NCI-H345 treated with DMSO at 0.1 percent for 48 hours (cell line): ENCODE data around the gene KAT6B.
A peak's percentile ranks its signal among the peaks of the same experiment; 100 is the strongest.
"Not testable (repeated sequence)": the region's sequence is repeated elsewhere in the genome, so short reads cannot be mapped to it uniquely, and the experiment has no call there.

Experiments used
- DNase-seq: peaks from one replicate; lab custom pipeline; 2025; ENCODE audit not compliant: unreplicated experiment; lab: John Stamatoyannopoulos, UW

The KAT6B gene

DNA sequence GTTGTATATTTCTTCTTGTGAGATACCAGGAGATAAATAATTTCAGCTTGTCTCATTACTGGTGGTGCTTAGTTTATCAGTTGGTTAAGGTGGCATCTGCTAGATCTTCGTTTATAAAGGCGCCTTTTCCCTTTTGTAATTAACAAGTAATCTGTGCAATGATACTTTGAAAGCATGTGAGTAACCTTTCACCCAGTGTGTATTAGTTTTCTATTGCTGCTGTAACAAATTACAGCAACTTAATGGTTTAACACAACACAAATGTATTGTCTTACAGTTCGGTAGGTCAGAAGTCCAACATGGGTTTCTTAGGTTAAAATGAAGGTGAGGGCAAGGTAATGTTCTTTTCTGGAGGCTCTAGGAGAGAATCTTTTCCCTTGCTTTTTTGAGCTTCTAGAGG is 30.5 kb downstream of the KAT6B start:
- DNase-seq: no peak

DNA sequence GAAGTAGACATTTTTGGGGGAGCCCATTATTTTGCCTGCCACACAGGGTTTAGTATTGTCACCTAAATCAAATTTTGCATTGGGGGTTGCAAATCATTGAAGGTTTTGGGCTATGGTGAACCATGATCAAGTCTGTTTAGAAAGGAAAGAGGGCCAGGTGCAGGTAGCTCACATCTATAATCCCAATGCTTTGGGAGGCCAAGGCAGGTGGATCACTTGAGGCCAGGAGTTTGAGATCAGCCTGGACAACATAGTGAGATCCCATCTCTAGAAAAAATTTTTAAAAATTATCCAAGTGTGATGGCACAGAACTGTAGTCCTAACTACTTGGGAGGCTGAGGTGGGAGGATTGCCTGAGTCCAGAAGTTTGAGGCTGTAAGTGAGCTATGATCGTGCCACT is 31.2 kb downstream of the KAT6B start:
- no peak for DNase-seq

DNA sequence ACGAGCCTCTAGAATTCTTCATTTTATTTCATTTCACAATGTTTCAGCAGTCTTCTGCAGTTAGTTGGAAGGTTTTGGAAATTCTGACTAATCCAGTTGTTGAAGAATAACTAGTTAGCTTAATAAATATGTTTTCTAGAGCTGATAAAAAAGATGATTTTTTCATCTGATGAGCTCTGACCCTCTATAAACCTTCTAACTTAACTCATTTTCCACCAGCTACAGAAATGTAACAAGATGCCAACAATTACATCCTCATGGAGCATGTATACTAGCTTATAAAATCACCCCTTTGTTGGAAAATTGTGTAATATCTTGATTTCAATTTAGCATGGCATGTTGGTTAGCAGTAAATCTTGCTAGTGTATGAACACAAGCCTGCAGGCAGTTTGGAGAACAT is 33.1 kb downstream of the KAT6B start:
- no peak for DNase-seq

DNA sequence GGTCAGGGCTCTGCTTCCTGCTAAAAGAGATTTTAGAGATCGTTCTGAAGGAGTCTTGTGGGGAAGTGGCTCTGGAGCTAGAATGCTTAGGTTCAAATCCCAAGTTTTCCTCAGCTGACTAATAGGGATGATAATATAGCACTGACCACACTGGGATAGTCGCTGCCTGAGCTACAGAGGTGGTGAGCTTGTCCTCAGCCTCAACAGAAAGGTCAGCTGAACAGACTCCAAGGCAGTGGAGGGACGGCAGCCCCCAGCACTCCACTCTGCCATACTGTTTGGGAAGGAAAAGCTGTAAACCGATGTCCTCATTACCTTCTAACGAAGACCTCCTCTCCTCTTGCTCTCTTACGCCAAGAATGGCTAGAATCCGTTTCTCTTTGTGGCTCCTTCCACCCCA is 36.2 kb downstream of the KAT6B start:
- no peak for DNase-seq

DNA sequence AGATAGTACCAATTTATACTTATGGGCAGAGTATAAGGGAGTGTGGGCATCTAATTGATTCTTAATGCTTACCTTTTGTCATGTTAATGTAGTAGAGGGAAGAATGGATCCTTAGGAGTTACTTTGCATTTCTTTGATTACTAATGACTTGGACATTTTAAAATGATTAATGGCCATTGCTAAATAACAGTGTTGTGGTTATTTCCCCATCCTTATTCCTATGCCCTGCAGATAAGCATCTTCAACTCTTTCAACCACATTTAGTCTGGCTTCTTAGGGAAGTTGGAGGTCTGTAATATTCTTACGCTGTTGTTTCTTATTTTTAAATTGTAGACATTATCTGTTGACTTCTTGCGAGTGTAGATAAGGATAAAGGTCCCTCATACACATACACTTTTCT is 37.2 kb downstream of the KAT6B start:
- DNase-seq: no peak

DNA sequence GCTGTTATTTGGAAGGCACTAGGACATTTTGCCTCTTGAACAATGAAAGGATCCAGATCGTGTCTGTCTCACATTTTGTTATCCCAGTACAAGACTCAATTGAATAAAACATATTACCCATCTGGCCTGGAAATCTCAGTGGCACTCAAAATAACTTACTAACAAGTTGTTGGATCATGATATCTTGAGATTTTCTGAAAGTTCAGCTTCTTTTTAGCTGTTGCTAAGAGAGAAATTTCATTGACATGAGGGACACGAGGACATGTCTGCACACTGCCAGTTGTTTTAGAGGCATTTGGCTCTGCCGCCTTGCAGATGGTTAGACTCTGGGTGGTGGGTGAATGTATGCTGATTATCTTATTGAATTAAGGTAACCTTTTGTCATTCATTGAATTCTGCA is 41.0 kb downstream of the KAT6B start:
- DNase-seq: no peak

DNA sequence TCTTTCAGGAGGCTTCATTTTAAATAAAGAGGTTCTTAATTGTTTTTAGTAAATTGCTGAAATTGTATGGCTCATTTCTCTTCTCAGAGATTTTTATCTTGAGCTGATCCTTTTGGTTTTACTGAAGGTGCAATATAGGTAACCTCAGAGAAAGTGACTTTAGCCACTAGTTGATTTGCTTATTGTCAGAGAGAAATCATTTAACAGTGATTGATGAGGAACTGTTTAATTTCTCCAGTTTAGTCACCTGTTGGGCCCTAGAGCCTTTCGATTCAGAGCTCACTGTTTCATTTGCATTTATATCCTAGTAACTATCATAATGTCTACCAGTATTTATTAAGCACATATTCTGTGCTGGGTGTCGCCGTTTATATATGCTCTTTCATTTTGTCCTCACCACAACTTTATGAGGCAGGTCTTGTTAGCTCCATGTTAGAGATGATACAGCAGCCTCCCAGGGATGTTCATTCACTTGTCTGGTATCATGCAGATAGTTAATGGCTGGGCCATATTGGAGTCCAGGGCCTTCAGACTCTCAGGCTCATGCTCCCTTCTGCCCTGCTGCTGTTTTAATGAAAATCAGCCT is 42.1 kb downstream of the KAT6B start:
- DNase-seq: no peak

DNA sequence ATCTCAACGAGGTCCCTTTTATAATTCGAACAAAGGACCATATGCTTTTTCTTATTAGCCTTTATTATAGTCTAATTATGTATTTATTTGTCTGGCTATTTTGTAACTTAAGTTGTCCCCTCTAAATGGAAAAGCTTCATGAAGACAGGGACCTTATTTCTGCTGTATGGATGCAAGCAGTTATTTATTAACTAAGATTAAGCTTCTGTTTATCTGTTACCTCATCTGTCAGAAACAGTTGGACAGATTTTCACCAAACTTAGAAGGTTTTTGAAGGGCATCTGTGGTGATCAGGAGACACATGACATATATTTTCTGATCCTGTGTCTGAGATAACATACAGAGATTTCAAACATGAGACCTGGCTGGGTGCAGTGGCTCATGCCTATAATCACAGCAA is 43.2 kb downstream of the KAT6B start:
- DNase-seq: no peak

DNA sequence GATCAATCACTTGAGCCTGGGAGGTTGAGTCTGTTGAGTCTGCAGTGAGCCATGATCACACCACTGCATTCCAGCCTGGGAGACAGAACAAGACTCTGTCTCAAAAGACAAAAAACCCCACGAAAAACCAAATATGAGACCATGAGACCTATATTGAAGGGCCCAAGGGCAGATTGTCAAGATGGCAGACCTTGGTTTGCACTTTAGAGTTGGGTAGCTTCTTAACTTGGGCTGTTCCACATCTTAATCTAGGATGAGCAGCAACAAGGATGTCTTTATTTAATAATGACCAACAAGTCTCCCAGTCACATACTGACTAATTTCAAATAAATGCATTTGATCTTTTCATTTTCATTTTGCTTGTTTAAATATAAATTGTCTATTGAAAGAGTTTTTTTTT is 43.8 kb downstream of the KAT6B start:
- DNase-seq: no peak

DNA sequence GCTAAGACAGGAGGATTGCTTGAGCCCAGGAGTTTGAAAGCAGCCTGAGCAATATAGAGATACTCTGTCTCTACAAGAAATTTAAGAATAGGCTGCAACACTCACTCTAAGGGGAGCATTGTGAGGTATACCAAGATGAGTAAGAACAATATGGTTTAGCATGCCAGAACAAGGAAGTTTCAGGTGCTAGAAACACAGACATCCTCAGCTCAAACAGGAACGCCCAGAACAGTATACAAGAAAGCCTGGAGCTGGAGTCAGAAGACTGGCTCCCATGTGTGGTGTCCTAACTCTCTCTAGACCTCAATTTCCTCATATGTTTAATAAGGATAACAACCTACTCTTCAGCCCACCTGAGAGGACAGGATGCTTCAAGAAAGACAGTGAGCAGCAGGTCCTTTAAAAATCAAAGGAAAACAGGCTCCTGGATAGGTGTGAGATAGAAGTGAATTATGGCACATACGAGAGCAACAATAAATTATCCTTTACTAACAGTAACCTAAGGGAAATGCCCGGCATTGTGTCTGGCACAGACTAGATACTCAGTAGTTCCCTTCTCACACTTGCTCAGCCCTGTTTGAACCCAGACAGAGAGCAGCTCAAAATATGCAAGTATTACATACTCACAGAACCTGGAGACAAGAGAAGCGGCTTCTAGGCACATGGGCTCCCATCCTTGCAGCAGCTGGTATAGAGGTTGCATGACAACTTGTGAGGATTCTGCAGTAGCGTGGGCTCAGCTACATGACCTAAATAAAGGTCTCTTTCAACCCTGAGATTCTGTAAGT is 45.4 kb downstream of the KAT6B start:
- no peak for DNase-seq

DNA sequence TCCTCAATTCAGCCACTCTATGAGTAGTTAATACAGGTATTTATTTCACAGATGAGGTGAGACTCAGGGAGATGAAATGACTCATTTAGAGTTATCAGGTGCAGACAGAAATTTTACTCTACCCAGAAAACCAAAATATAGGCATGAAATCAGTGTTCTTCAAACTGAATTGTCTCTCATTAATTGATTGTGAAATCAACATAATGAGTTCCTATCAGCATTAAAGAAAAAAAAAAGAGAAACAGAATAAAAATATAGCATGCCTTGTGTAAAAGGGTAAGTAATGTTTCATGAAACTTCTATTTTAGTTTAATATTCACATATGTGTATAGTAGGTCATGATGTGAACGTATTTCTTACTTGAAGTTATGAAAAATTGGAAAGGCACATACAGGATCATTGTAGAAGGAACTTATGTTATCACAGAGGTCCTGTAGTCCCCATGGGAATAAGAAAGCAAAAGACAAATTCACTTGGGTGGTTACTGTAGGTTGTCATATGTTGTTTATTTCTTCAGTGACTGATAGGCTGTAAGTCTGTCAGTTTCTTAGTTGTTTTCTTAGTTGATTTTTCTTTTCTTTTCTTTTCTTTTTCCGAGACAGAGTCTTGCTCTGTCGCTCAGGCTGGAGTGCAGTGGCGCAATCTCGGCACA is 47.5 kb downstream of the KAT6B start:
- DNase-seq: no peak

DNA sequence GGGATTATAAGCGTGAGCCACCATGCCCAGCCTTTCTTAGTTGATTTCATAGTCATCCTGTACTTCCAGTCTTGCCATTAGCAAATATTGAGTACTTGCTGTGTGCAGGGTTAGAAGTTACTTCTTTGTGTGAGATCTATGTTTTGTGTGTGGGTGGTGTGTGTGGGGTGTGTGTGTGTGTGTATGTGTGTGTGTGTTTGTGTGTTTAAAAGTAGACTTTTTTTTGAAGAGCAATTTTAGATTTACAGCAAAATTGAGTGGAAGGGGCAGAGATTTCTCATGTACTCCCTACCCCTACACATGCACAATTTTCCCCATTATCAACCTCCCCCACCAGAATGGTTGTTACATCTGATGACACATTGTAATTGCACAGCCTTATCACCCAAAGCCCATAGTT is 48.2 kb downstream of the KAT6B start:
- DNase-seq: no peak

DNA sequence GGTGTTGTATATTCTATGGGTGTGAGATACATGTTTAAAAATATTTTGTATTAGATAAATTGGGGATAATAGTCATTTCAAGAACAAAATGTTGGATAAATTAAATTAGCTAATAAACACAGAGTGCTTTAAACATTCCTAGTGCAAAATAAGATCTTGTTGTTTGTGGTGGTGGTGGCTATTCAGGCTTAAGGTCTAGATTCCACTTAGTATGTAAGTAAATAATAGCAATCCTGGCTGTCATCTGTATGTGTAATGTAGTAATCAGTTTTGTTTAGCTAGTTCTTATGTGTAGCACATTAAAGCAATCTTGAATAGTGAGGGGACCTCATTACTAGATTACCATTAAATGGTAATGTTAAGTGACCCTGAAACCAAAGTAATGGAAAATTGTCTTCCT is 48.7 kb downstream of the KAT6B start:
- DNase-seq: no peak

DNA sequence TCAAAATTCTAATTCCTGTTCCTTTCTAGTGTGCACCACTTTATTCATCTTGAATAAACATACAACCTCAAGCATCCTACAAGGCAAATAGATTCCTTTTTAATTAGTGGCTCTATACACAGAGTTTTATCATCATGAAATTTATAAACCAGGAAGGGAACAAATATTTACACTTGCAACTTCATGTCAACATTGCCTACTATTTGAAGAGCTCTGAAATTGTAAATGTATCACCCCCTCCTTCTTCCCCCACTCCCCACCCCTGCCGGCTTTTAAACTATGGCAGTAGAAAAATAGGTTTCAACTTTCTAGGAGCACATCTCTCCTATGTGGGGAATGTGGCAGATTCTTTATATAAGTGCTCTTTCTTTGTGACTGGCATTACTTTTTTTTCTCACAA is 49.6 kb downstream of the KAT6B start:
- DNase-seq: peak; percentile 20

DNA sequence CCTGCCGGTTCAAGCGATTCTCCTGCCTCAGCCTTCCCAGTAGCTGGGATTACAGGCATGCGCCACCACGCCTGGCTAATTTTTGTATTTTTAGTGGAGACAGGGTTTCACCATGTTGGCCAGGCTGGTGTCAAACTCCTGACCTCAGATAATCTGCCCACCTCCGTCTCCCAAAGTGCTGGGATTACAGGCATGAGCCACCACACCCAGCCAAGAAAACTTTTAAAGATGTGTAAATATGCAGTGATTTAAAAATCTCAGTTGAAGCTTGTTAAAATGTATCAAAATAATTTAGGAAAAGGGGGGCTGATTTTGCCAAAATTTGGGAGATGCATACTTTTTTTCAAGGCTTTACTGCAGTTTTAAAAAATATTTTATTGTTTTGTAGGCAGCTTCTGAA is 50.7 kb downstream of the KAT6B start:
- not testable (repeated sequence) for DNase-seq

DNA sequence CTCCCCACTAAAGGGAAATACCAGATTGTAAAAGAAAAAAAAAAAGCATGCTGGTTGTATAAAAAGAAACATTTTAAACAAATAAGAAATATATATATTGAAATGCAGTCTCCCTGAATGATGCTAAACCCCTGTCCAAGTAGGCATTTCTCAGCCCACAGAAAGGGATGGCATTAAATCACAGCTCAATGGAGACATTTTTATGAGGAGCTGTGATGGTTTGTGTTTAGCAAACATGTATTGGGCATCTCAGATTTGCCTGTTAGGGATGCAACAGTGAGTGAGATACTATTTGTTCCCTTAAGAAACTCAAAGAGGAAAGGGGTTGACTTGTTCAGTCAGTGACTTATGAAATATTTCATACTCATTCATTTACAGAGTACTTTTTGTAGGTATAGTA is 51.5 kb downstream of the KAT6B start:
- DNase-seq: no peak

DNA sequence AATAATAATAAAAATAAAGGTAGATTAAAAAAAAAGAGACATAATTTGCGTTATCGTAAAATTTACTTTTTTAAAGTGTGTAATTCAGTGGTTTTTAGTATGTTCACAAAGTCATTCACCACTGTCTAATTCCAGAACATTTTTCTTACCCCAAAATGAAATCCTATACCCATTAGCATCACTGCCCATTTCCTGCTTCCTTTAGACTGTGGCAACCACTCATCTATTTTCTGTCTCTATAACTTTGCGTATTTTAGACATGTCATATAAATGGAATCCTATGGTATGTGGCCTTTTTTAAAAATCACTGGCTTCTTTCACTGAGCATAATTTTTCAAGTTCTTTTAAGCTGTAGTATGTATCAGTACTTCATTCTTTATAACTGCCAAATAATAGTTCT is 53.6 kb downstream of the KAT6B start:
- DNase-seq: no peak

DNA sequence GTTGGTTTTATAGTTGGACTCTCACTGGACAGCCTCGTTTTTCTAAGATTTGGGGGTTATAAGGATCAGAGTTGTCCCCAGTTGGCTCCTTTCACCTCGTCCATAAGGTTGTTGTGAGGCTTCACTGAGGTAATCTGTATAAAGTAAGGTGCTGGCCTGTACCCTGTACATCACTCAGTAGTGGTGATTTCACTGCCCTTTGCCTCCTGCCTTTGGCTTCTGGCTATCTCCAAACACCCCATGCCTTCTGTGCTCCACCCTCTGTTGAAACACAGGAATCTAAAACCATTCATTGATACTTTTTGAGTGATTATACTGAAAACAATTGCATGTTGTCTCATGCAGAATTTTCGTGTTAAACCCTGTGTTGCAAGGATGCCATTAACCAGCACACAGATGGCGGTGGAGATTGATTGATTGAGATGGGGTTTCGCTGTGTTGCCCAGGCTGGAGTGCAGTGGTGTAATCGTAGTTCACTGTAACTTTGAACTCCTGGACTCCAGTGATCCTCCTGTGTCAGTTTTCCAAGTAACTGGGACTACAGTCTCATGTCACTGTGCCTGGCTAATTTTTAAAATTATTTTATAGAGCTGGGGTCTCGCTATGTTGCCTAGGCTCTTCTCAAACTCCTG is 55.0 kb downstream of the KAT6B start:
- no peak for DNase-seq

DNA sequence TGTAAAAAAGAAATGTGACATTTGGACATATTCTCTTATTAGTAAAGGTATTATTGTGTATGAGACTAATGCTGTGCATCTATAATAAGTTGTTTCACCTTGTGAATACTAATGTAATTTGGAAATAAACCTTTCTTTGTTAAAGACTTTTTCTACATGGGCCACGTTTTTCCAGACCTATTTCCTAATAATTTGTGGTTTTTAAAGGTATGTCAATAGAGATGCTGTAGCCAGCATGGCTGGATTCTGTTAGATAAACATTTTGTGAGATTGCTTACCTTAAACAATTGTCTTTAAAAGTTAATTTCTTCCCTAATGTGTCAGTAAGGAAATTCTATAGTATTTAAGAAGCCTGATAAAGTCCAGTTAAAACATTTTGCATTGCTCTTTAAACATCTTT is 56.0 kb downstream of the KAT6B start:
- no peak for DNase-seq

DNA sequence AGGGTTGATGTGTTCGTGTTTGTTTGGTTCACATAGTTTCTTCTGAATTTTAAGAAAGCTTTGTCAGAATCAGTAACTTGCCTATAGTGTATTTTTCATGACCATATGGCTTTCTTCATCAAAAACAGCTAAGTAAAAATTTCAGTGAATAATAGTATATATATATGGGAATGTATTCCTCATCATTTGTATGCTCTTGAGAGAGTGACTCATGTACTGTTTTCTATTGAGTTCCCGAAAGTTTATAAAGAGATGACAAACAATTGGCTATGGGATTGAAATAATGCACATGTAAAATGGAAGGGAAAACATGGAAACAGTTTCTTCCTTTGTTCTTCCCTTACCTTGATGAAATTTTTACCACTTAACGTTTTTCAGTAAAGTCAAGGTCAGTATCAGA is 56.4 kb downstream of the KAT6B start:
- DNase-seq: no peak

DNA sequence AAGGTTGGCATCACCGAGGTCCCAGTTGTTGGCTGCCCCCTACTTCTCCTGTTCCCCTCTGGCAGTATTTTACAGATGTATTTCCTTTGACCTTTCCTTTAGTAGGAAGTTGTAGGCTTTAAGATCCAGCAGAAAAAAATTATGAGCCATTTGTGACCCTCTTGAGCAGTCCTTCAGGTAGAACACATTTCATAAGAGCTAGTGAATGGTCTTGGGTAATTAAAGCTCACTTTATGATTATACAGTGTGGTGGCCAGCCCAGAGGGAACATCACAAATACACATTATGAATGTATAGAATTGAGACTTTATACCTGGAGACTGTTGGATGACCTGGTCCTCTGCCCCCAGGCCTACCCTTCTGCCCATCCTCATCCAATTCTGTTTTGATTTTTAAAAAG is 57.0 kb downstream of the KAT6B start:
- no peak for DNase-seq

DNA sequence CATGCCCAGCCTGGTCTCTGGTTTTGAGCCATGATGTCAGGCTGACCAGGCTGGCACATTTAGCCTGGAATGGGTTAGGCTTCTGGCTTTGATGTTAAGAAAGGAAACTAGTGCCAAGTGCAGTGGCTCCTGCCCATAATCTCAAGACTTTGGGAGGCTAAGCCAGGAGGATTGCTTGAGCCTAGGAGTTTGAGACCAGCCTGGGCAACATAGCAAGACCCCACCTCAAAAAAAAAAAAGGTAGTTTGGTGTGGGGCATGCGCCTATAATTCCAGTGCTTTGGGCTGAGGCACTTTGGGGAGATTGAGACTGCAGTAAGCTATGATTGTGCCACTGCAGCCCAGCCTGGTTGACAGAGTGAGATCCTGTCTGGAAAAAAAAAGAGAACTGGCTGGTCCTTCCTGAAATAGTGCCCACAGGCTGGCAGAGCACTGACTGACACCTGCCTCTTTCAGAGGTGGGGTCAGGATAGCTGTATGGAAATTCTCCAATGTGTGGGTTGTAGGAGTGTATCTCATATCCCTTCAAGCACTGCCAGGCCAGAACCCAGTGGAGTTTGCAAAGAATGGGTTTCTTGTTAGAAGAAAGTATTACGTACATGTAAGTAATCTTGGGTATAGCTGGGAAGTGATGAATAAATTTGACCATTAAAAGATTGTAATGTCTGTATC is 61.3 kb downstream of the KAT6B start:
- no peak for DNase-seq
